Skin of body (tissue), 2 donors: ENCODE measurements around the gene RAD51B. TPM values are rescaled to one million over a fixed set of nuclear protein-coding genes. Genes with fewer than 3 reads are reported as not detected.
"Not testable (repeated sequence)": the region's sequence is repeated elsewhere in the genome, so short reads cannot be mapped to it uniquely, and the experiment has no call there.

Experiments used
- DNase-seq: peaks from one replicate; lab custom pipeline; 2025; lab: John Stamatoyannopoulos, UW
- total RNA-seq: library from RNA; depleted of rRNA; stranded (reverse); fragments of >200 nt; gene quantifications from one replicate; pipeline ENCODE4 v1.2.3, GENCODE V29; 2014

RAD51B gene
- total RNA-seq, 1 donor from 2014 or later: 35.1 TPM

GRCh38 chr14:68690089-68690958 lies 870.7 kb downstream of the RAD51B start:
- no peak for DNase-seq

GRCh38 chr14:68691031-68691791 lies 871.6 kb downstream of the RAD51B start:
- no peak for DNase-seq

GRCh38 chr14:68691792-68692118 lies 872.2 kb downstream of the RAD51B start:
- DNase-seq: no peak

GRCh38 chr14:68692216-68692615 lies 872.6 kb downstream of the RAD51B start:
- no peak for DNase-seq

- DNase-seq: peak; percentile 87
These were observed 873.6 kb downstream of the RAD51B start for GRCh38 chr14:68692916-68693771.

GRCh38 chr14:68693926-68694325 lies 874.3 kb downstream of the RAD51B start:
- DNase-seq: no peak

- no peak for DNase-seq
These were observed 875.1 kb downstream of the RAD51B start for GRCh38 chr14:68694516-68695235.

GRCh38 chr14:68695326-68695768 lies 875.8 kb downstream of the RAD51B start:
- DNase-seq: no peak

- DNase-seq: no peak
These were observed 876.3 kb downstream of the RAD51B start for GRCh38 chr14:68695856-68696255.

GRCh38 chr14:68696266-68696665 lies 876.7 kb downstream of the RAD51B start:
- DNase-seq: no peak

- DNase-seq: no peak
These were observed 877.3 kb downstream of the RAD51B start for GRCh38 chr14:68696721-68697495.

- DNase-seq: not testable (repeated sequence)
These were observed 879.2 kb downstream of the RAD51B start for GRCh38 chr14:68698773-68699172.

- no peak for DNase-seq
These were observed 881.6 kb downstream of the RAD51B start for GRCh38 chr14:68701001-68701741.

GRCh38 chr14:68702135-68702534 lies 882.6 kb downstream of the RAD51B start:
- no peak for DNase-seq

- DNase-seq: no peak
These were observed 883.0 kb downstream of the RAD51B start for GRCh38 chr14:68702578-68702977.

- DNase-seq: no peak
These were observed 883.5 kb downstream of the RAD51B start for GRCh38 chr14:68703093-68703492.

- no peak for DNase-seq
These were observed 885.4 kb downstream of the RAD51B start for GRCh38 chr14:68704736-68705720.

GRCh38 chr14:68705741-68706283 lies 886.2 kb downstream of the RAD51B start:
- DNase-seq: no peak
